Ishikawa (cell line): ENCODE data around the gene ARHGEF39.

Source experiments
- CEBPB ChIP-seq: IDR thresholded peaks from 2 replicates; pipeline ENCODE4 v1.6.1; 2012
- CREB1 ChIP-seq: IDR thresholded peaks from 2 replicates; pipeline ENCODE4 v1.6.1; 2012; ENCODE audit warnings: low read depth
- EGR1 ChIP-seq: IDR thresholded peaks from 2 replicates; pipeline ENCODE4 v1.6.1; 2012
- EP300 ChIP-seq: IDR thresholded peaks from 2 replicates; pipeline ENCODE4 v1.6.1; 2012; ENCODE audit warnings: borderline replicate concordance
- FOXM1 ChIP-seq: IDR thresholded peaks from 2 replicates; pipeline ENCODE4 v1.6.1; 2012; ENCODE audit warnings: low read depth, borderline replicate concordance
- MAX ChIP-seq: IDR thresholded peaks from 2 replicates; pipeline ENCODE4 v1.6.1; 2012
- NFIC ChIP-seq: IDR thresholded peaks from 2 replicates; pipeline ENCODE4 v1.6.1; 2012
- RAD21 ChIP-seq: IDR thresholded peaks from 2 replicates; pipeline ENCODE4 v1.6.1; 2012; ENCODE audit warnings: low read depth
- REST ChIP-seq: IDR thresholded peaks from 2 replicates; pipeline ENCODE4 v1.6.1; 2012; ENCODE audit warnings: low read depth, mild to moderate bottlenecking
- TAF1 ChIP-seq: IDR thresholded peaks from 2 replicates; pipeline ENCODE4 v1.6.1; 2012; ENCODE audit warnings: low read depth, mild to moderate bottlenecking
- TCF12 ChIP-seq: IDR thresholded peaks from 2 replicates; pipeline ENCODE4 v1.6.1; 2012; ENCODE audit warnings: low read depth
- TEAD4 ChIP-seq: IDR thresholded peaks from 2 replicates; pipeline ENCODE4 v1.6.1; 2012
- USF1 ChIP-seq: IDR thresholded peaks from 2 replicates; pipeline ENCODE4 v1.6.1; 2012
- YY1 ChIP-seq: IDR thresholded peaks from 2 replicates; pipeline ENCODE4 v1.6.1; 2012; ENCODE audit warnings: low read depth
- ZBTB7A ChIP-seq: IDR thresholded peaks from 2 replicates; pipeline ENCODE4 v1.6.1; 2012; ENCODE audit warnings: low read depth

ARHGEF39 gene

GRCh38 chr9:35618854-35619799 lies 45.9 kb downstream of the ARHGEF39 start:
- TF ChIP-seq FOXM1 (no peak), TAF1 (no peak), YY1 (no peak), RAD21 (no peak), MAX (no peak), NFIC (no peak), TEAD4 (no peak), USF1 (no peak), REST (no peak), CEBPB (no peak), EGR1 (no peak), EP300 (no peak), ZBTB7A (no peak), CREB1 (no peak), TCF12 (no peak)

- no peak for TF ChIP-seq TEAD4
- TF ChIP-seq MAX: no peak
- TF ChIP-seq NFIC: no peak
- no peak for TF ChIP-seq EP300
- TF ChIP-seq CREB1: no peak
- no peak for TF ChIP-seq FOXM1
- no peak for TF ChIP-seq RAD21
- no peak for TF ChIP-seq ZBTB7A
- no peak for TF ChIP-seq EGR1
- no peak for TF ChIP-seq TAF1
- no peak for TF ChIP-seq YY1
- no peak for TF ChIP-seq CEBPB
- TF ChIP-seq TCF12: no peak
- TF ChIP-seq USF1: no peak
- no peak for TF ChIP-seq REST
Measured at GRCh38 chr9:35618325-35618727, 46.7 kb downstream of the ARHGEF39 start, which contains the start of gene CD72. CD72 (minus strand) TSS chr9:35618413; CDS start chr9:35618303, 110 bp downstream.

- TF ChIP-seq EP300 (no peak), MAX (no peak)
Measured at GRCh38 chr9:35617548-35617947, 47.4 kb downstream of the ARHGEF39 start.

GRCh38 chr9:35616681-35617459 lies 48.1 kb downstream of the ARHGEF39 start:
- TF ChIP-seq NFIC: no peak
- no peak for TF ChIP-seq TCF12
- no peak for TF ChIP-seq TEAD4
- no peak for TF ChIP-seq CREB1
- no peak for TF ChIP-seq MAX
- TF ChIP-seq REST: no peak
- no peak for TF ChIP-seq CEBPB
- no peak for TF ChIP-seq RAD21
- TF ChIP-seq EP300: no peak
- TF ChIP-seq FOXM1: no peak
- TF ChIP-seq YY1: no peak
- no peak for TF ChIP-seq USF1
- no peak for TF ChIP-seq ZBTB7A
- TF ChIP-seq EGR1: no peak
